ENCODE measurements around the gene GPX1.
"Not testable (repeated sequence)": the region's sequence is repeated elsewhere in the genome, so short reads cannot be mapped to it uniquely, and the experiment has no call there.

The GPX1 gene

DNA sequence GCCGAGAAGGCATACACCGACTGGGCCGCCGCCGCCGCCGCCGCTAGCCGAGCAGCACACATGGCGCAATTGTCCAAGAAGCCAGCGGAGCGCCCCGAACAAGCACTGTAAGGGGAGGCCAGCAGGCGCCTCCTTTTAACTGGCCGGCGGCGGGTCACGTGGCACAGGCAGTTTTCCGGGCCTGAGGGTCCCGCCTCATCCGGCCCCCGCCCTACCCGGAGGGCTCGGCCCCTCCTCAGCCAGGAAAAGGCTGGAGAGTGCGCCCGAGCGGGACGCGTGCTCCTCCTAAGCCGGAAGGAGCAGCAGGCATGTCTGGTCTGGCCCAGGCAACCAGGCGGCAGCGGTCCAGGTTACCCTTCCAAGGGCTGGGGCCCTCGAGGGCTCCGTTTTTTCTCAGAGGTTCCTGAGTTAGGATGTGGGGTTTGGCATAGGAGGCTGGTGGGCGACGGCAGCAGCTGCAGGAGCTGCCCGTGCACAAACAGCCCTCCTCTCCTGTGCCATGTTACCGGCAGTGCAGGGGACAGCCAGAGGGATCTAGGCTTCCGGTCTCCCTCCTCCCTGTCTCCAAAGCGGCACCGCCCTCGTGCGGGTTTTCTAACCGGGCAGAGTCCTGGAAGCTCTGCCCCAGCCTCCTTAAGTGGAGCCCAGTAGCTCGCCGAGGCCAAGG lies at the start of gene GPX1:
GPX1 (minus strand) TSS at position 137 of the 667 bp plus-strand sequence; CDS start at position 62, 75 bp downstream.
- DNase-seq = peak; percentile 86

DNA sequence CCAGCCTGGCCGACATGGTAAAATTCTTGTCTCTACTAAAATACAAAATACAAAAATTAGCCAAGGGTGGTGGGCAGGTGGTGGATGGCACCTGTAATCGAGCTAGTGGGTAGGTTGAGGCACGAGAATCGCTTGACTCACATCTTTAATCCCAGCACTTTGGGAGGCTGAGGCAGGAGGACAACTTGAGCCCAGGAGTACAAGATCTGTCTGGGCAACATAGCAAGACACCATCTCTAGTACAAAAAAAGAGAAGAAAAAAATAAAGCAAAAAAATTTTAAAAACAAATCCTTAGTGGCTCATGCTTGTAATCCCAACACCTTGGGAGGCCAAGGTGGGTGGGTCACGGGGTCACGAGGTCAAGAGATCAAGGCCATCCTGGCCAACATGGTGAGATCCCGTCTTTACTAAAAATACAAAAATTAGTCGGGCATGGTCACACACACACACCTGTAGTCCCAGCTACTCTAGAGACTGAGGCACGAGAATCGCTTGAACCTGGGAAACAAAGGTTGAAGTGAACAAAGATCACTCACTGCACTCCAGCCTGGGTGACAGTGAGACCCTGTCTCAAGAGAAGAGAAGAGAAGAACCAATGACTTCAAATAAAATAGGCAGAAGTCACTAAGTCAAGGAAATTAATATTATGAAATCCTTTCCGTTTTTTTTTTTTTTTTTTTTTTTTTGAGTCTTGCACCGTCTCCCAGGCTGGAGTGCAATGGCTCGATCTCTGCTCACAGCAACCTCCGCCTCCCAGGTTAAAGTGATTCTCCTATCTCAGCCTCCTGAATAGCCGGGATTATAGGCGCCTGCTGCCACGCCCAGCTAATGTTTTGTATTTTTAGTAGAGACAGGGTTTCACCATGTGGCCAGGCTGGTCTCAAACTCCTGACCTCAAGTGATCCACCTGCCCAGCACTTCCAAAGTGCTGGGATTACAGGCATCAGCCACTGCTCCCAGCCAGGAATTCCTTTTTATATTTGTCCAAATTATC lies 48.7 kb upstream of the GPX1 start:
- no peak for DNase-seq

DNA sequence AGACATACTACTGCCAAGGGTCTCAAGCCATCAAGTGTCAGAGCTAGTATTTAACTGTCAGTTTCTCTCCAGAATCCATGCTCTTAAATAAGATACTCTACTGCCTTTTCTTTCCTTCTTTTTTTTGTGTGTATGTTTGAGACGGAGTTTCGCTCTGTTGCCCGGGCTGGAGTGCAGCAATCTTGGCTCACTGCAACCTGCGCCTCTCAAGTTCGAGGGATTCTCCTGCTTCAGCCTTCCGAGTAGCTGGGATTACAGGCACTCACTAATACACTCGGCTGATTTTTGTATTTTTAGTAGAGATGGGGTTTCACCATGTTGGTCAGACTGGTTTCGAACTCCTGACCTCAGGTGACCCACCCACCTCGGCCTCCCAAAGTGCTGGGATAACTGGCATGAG lies 47.4 kb upstream of the GPX1 start:
- DNase-seq = not testable (repeated sequence)

DNA sequence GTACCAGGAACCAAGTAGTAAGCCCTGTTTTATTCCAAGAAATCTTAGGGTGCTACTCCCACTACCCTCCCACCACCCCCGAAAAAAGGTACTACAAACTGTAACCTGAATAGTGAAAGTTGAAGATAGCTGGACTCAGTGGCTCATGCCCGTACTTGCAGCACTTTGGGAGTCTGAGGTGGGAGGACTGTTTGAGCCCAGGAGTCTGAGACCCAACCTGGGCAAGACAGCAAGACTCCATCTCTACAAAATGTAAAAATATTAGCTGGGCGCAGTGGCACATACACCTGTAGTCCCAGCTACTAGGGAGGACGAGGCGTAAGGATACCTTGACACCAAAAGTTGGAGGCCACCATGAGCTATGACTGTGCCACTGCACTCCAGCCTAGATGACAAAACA lies 45.7 kb upstream of the GPX1 start:
- DNase-seq = no peak

DNA sequence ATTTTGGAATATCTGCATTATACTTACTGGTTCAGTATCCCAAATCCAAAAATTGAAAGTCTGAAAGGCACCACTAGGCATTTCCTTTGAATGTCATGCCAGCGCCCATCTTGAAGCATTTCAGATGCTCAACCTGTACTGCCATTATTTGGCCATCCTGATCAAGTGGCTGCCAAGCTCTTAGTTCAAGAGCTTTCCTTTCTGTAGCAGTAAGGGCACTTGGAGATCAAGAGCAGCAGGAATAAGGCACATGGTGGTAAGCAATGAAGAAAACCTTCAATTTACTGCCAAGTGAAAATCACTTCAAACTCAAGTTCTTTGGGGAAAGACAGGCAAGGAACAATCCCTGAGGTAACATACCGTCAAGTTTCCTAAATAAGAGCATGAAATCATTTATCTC lies 43.6 kb upstream of the GPX1 start:
- no peak for DNase-seq

DNA sequence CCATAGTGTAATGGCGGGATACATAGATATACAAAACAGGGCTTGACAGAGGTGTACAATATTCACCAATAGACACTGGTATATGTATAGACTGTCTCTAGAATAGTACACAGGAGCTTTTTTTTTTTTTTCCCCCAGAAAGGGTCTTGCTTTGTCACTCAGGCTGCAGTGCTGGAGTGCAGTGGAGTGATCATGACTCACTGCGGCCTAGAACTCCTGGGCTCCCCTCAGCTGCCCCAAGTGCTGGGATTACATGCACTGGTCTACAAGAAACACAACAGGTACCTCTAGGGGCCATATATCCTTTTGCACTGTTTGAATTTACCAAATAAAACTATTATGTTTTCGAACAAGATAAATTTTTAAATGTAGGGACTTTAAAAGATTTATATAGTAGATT lies 41.3 kb upstream of the GPX1 start:
- no peak for DNase-seq

DNA sequence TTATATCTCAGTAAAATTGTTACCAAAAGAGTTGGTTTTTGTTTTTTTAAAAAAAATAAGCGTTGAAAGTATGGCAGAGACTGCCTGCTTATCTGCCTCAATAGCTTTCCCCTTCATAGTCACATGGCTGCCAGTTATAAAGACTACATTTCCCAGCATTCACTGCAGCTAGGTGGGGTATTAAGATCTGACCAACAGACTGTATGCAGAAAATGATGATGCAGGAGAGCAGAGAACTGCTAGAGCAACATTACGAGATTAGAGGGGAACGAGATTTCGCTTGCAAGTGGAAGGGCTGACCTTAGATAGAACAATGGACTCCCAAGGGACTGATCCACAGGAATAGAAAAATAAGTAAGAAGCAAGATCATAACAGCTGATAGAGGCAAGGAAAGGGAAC lies 39.3 kb upstream of the GPX1 start:
- no peak for DNase-seq

- not testable (repeated sequence) for DNase-seq
Measured at GRCh38 chr3:49391310-49391709, 33.2 kb upstream of the GPX1 start.

- DNase-seq = no peak
Measured at GRCh38 chr3:49389297-49389696, 31.1 kb upstream of the GPX1 start.

DNA sequence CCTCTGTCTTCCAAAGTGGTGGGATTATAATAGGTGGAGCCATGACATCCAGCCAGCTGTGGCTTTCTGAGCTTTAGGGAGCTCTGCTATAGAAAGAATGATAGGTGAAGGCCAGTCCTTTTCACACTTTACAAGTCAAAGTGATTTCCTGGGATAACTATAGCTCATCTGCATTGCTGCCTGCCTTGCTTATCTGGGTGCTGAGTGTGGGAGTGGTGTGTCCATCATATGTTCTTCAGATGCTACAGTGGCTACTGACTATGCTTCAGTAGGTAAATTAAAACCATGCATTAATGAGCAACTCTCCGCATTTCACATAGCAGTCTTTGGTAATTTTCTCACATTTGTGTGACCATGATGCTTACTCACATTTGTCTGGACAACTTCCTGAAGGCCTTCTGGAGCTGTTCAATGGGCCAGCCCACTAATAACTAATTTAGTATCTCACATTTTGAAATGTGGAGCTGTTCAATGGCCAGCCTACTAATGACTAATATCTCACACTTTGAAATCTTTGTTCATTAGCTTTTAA lies 30.2 kb upstream of the GPX1 start:
- no peak for DNase-seq

GRCh38 chr3:49387721-49388120 lies 29.6 kb upstream of the GPX1 start:
- peak; percentile 20 for DNase-seq

DNA sequence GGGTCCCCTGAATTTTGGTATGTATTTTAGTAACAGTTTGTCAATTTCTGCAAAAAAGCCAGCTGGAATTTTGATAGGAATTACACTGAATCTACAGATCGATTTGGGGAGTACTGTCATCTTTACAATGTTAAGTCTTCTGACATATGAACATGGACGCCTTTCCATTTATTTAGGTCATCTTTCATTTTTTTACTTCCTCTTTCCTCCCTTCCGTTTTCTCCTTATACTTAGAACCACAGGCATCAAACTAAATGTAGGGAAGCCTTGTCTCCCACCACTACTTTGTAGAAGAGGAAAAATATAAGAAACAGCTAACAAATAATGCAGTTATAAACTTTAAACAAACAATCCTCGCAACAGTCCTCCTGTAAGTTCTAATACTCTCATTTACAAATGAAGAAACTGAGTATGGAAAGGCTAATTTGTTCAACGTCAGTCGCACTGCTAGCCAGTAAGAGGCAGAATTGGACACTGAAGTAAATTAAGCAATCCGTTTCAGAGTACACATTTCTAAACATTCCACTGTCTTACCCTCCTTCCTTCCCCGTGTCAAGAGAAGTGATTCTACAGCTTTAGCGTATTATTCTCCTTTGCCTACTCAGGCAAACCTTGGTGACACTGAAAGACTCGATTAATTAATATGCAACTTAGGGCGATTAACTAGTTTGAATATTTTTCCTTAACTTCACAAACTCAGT lies 28.1 kb upstream of the GPX1 start:
- no peak for DNase-seq

DNA sequence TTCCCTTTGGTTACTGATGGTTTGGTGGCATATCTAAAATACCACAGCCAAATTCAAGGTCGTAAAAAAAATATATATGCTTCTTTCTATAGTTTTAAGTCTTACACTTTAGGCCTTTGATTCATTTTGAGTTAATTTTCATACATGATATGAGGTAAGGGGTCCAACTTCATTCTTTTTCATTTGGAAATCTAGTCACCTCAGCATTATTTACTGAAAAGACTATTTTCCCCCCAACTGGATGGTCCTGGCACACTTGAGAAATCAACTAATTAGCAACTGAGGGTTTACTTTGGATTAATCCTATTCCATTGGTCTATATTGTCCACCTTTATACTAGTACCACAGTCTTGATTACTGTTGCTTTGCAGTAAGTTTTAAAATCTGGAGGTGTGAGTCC lies 27.5 kb upstream of the GPX1 start:
- DNase-seq = no peak

DNA sequence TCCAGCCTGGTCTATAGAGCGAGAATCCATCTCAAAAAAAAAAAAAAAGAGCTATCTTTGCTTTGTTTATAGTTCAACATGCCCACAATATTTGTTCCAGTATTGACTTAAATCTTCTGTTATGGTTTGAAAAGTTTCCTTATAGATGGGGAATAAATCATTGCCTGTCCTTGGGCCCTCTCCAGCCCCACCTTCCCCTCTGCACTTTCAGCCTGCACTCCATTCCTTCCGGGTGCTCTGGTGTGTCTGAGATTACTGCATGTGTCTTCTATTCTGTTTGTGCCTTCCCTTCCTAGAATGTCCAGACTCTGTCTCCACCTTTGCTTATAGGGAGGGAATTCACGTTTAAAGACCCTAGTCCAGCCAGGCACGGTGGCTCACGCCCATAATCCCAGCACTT lies 25.2 kb upstream of the GPX1 start:
- DNase-seq = no peak

DNA sequence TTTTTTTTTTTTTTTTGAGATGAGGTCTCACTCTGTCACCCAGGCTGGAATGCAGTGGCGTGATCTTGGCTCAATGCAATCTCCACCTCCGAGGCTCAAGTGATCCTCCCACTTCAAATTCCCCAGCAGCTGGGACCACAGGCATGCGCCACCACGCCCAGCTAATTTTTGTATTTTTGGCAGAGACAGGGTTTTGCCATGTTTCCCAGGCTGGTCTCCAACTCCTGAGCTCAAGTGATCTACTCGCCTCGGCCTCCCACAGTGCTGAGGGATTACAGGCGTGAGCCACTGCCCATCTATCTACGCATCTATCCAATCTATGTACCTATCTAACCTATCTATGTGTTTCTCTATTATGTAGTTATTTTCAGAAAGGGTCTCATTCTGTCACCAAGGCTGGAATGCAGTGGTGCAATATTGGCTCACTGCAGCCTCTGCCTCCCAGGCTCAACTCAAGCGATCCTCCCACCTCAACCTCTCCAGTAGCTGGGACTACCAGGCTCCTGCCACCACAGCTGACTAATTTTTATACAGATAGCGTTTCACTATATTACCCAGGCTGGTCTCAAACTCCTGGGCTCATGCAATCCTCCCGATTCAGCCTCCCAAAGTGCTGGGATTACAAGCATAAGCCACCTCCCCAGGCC lies 20.2 kb upstream of the GPX1 start:
- peak; percentile 9 for DNase-seq

GRCh38 chr3:49377483-49377882 lies 19.3 kb upstream of the GPX1 start:
- peak; percentile 13 for DNase-seq

GRCh38 chr3:49371946-49372345 lies 13.8 kb upstream of the GPX1 start:
- DNase-seq = no peak

DNA sequence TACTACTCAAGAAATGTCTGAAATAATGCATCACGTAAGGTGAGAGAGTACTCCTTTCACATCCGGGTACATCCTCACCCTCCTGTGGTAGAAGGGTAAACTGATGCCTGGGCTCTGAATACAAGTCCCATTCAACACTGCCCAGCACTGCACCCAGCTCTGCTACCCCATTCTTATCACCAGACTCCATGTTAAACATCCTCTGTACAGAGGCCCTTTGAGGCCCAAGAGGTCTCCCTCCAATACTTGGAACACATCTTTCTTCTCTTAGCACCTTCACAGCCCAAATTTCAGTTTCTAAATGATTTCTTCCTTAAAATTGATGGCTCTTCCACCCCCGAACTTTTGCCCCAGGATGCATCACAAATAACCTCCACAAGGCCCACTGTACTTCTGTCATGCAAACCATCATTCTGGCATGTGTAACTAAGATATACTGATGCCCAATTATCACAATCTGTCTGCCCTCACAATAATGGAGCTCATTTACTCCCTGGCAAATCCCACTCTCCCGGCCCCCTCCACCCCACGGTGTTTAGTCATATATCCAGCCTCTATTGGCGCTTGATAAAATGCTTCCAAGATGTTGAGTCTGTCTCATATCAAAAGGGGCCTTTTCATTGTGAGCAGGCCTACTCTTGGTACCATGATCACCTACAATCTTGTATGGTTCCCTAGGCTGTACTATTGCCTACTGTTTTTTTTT lies 12.6 kb upstream of the GPX1 start:
- DNase-seq = no peak

- no peak for DNase-seq
Measured at GRCh38 chr3:49362561-49362960, 4.4 kb upstream of the GPX1 start.

DNA sequence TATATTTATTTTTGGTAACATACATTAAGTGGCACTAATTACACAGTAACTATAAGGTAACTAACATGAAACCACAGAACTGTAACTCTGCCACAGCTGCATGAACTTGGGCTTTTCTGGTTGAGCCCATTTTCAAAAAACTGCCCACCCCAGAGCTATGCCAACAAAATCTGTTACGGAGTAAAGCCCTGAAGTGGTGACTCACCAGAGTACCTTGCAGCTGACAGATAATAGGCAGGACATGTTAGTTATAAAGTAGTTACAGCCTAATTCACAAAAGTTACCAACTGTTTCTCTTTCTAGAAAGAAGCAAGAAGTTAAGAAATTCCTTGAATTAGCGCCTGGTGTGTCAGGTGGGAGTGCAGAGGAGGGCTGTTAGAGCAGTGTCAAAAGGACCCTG lies 1.5 kb upstream of the GPX1 start:
- no peak for DNase-seq

GRCh38 chr3:49358884-49359225 lies 702 bp upstream of the GPX1 start:
- DNase-seq = no peak
